Suppressor macrophage (primary cell): ENCODE data around the gene C3orf22.
"Not testable (repeated sequence)": the region's sequence is repeated elsewhere in the genome, so short reads cannot be mapped to it uniquely, and the experiment has no call there.

Experiments used
- DNase-seq, 4 experiments: peaks; one replicate each; pipeline ENCODE4 v3.0.0-alpha.2; 2020 to 2022

Gene C3orf22

GRCh38 chr3:126542340-126543241 lies 16.1 kb downstream of the C3orf22 start:
- no peak for DNase-seq

- DNase-seq = no peak
Measured at GRCh38 chr3:126541628-126542339, 16.9 kb downstream of the C3orf22 start.

GRCh38 chr3:126540951-126541627 lies 17.6 kb downstream of the C3orf22 start:
- DNase-seq = no peak

GRCh38 chr3:126540342-126540849 lies 18.3 kb downstream of the C3orf22 start:
- DNase-seq = peak; percentile 87 to 98 (median 92)

GRCh38 chr3:126539558-126540250 lies 19.0 kb downstream of the C3orf22 start:
- no peak for DNase-seq

GRCh38 chr3:126538966-126539365 lies 19.8 kb downstream of the C3orf22 start:
- no peak for DNase-seq

- no peak for DNase-seq
Measured at GRCh38 chr3:126538316-126538715, 20.4 kb downstream of the C3orf22 start.

- no peak for DNase-seq
Measured at GRCh38 chr3:126537730-126538281, 20.9 kb downstream of the C3orf22 start.

- DNase-seq = no peak
Measured at GRCh38 chr3:126537116-126537729, 21.5 kb downstream of the C3orf22 start.

- no peak for DNase-seq
Measured at GRCh38 chr3:126536126-126536525, 22.6 kb downstream of the C3orf22 start.

- DNase-seq = no peak
Measured at GRCh38 chr3:126535636-126536035, 23.1 kb downstream of the C3orf22 start.

- DNase-seq = not testable (repeated sequence)
Measured at GRCh38 chr3:126534716-126535115, 24.0 kb downstream of the C3orf22 start.

GRCh38 chr3:126533506-126533905 lies 25.2 kb downstream of the C3orf22 start:
- peak in 2 of 4 experiments; percentile 53 to 80 for DNase-seq

GRCh38 chr3:126531051-126531330 lies 27.7 kb downstream of the C3orf22 start:
- no peak for DNase-seq

- peak; percentile 55 to 92 (median 78) for DNase-seq
Measured at GRCh38 chr3:126530171-126531050, 28.3 kb downstream of the C3orf22 start.

GRCh38 chr3:126529585-126530170 lies 29.1 kb downstream of the C3orf22 start:
- peak in 1 of 4 experiments; percentile 33 for DNase-seq

- DNase-seq = peak; percentile 38 to 76 (median 64)
Measured at GRCh38 chr3:126528800-126529541, 29.8 kb downstream of the C3orf22 start.

- DNase-seq = no peak
Measured at GRCh38 chr3:126528419-126528799, 30.3 kb downstream of the C3orf22 start.

- peak in 3 of 4 experiments; percentile 20 to 77 (median 58) for DNase-seq
Measured at GRCh38 chr3:126527455-126528211, 31.1 kb downstream of the C3orf22 start.
